GM06990 (cell line): Measurements from ENCODE around the gene SEC16A.

Experiments used
- DNase-seq: peaks from one replicate; pipeline ENCODE4 v3.0.0-alpha.2; 2011; ENCODE audit not compliant: insufficient read length; ENCODE audit errors: extremely low read depth
- H3K27me3 ChIP-seq: replicated peaks from 2 replicates; pipeline ENCODE4 v1.6.0; 2011; ENCODE audit warnings: low read length; ENCODE audit not compliant: control insufficient read depth, insufficient read depth
- H3K36me3 ChIP-seq: 2 replicates; pipeline ENCODE4 v1.5.1; 2011; ENCODE audit warnings: low read length; ENCODE audit not compliant: control insufficient read depth, insufficient read depth
- H3K4me3 ChIP-seq: replicated peaks from 2 replicates; pipeline ENCODE4 v1.5.1; 2011; ENCODE audit warnings: low read depth, mild to moderate bottlenecking, control low read depth, low read length
- CTCF ChIP-seq: IDR thresholded peaks from 2 replicates; pipeline ENCODE4 v1.5.1; 2011; ENCODE audit warnings: low read length, control low read depth, mild to moderate bottlenecking, inconsistent platforms; ENCODE audit not compliant: insufficient read depth, poor library complexity, severe bottlenecking

SEC16A gene

GRCh38 chr9:136404801-136405136 is 78.1 kb downstream of the SEC16A start:
- no peak for DNase-seq
- no peak for TF ChIP-seq CTCF
- Histone ChIP-seq H3K27me3 (no peaks in the 10 kb centered on the region), H3K4me3 (no peak overlapping the region), H3K36me3 (peaks cover 18% of the 10 kb centered on the region)

- H3K27me3 ChIP-seq: no peaks in the 10 kb centered on the region
- H3K4me3 ChIP-seq: peak overlapping the region; percentile 11
- no peak for DNase-seq
- H3K36me3 ChIP-seq: peaks cover 18% of the 10 kb centered on the region
- TF ChIP-seq CTCF: no peak
Observed at GRCh38 chr9:136403915-136404800, 78.7 kb downstream of the SEC16A start.

GRCh38 chr9:136403538-136403914 is 79.3 kb downstream of the SEC16A start:
- no peak for TF ChIP-seq CTCF
- H3K27me3 ChIP-seq: no peaks in the 10 kb centered on the region
- DNase-seq: peak; percentile 53
- peaks cover 18% of the 10 kb centered on the region for H3K36me3 ChIP-seq
- peak overlapping the region; percentile 11; the same call in 1 of the 2 replicates for H3K4me3 ChIP-seq

- H3K36me3 ChIP-seq: peaks cover 16% of the 10 kb centered on the region
- TF ChIP-seq CTCF: no peak
- H3K4me3 ChIP-seq: no peak overlapping the region
- no peak for DNase-seq
- no peaks in the 10 kb centered on the region for H3K27me3 ChIP-seq
Observed at GRCh38 chr9:136402067-136402466, 80.8 kb downstream of the SEC16A start.

- DNase-seq: no peak
- Histone ChIP-seq H3K4me3 (no peak overlapping the region), H3K36me3 (peaks cover 17% of the 10 kb centered on the region), H3K27me3 (no peaks in the 10 kb centered on the region)
- no peak for TF ChIP-seq CTCF
Observed at GRCh38 chr9:136401173-136401922, 81.5 kb downstream of the SEC16A start.
